T-helper 1 cell (primary cell): ENCODE measurements around the gene DTNBP1.

ENCODE experiments used
- DNase-seq, 5 donors: peaks; one replicate each; pipeline ENCODE4 v3.0.0-alpha.2; 2012 to 2020

DTNBP1 gene

GRCh38 chr6:15530411-15530810 lies 132.4 kb downstream of the DTNBP1 start:
- no peak for DNase-seq

GRCh38 chr6:15528870-15529269 lies 134.0 kb downstream of the DTNBP1 start:
- DNase-seq, result no peak

- no peak for DNase-seq
Measured at GRCh38 chr6:15527838-15528617, 134.8 kb downstream of the DTNBP1 start.

GRCh38 chr6:15526212-15526701 lies 136.6 kb downstream of the DTNBP1 start:
- DNase-seq, result no peak

- no peak for DNase-seq
Measured at GRCh38 chr6:15524861-15525401, 137.9 kb downstream of the DTNBP1 start.

- no peak for DNase-seq
Measured at GRCh38 chr6:15523679-15524630, 138.9 kb downstream of the DTNBP1 start.

GRCh38 chr6:15522856-15523529 lies 139.8 kb downstream of the DTNBP1 start:
- DNase-seq, result no peak

- no peak for DNase-seq
Measured at GRCh38 chr6:15522427-15522826, 140.4 kb downstream of the DTNBP1 start.

- no peak for DNase-seq
Measured at GRCh38 chr6:15522026-15522425, 140.8 kb downstream of the DTNBP1 start.

GRCh38 chr6:15521582-15521981 lies 141.2 kb downstream of the DTNBP1 start:
- DNase-seq, result no peak

GRCh38 chr6:15520626-15521203 lies 142.1 kb downstream of the DTNBP1 start:
- DNase-seq, result no peak

- no peak for DNase-seq
Measured at GRCh38 chr6:15519681-15520080, 143.1 kb downstream of the DTNBP1 start.

GRCh38 chr6:15518878-15519277 lies 143.9 kb downstream of the DTNBP1 start:
- DNase-seq, result no peak

GRCh38 chr6:15518057-15518456 lies 144.8 kb downstream of the DTNBP1 start:
- DNase-seq, result no peak

GRCh38 chr6:15517600-15517999 lies 145.2 kb downstream of the DTNBP1 start:
- no peak for DNase-seq

GRCh38 chr6:15516923-15517560 lies 145.8 kb downstream of the DTNBP1 start:
- DNase-seq, result no peak

- no peak for DNase-seq
Measured at GRCh38 chr6:15516378-15516777, 146.4 kb downstream of the DTNBP1 start.

- DNase-seq, result no peak
Measured at GRCh38 chr6:15515660-15516375, 147.0 kb downstream of the DTNBP1 start.

- no peak for DNase-seq
Measured at GRCh38 chr6:15515226-15515625, 147.6 kb downstream of the DTNBP1 start.

GRCh38 chr6:15513801-15514711 lies 148.8 kb downstream of the DTNBP1 start:
- no peak for DNase-seq
